SK-N-MC (cell line): ENCODE data around the gene SV2C.

Experiments
- EZH2 ChIP-seq: fragments of 200-600 bp; sonication (generic); IDR thresholded peaks from one replicate; pipeline ENCODE4 v1.6.1; 2017; ENCODE audit warnings: antibody characterized with exemption
- POLR2AphosphoS5 ChIP-seq: IDR thresholded peaks from 2 replicates; pipeline ENCODE4 v1.6.1; 2012; ENCODE audit warnings: mild to moderate bottlenecking, low read depth, low read length, borderline replicate concordance

DNA sequence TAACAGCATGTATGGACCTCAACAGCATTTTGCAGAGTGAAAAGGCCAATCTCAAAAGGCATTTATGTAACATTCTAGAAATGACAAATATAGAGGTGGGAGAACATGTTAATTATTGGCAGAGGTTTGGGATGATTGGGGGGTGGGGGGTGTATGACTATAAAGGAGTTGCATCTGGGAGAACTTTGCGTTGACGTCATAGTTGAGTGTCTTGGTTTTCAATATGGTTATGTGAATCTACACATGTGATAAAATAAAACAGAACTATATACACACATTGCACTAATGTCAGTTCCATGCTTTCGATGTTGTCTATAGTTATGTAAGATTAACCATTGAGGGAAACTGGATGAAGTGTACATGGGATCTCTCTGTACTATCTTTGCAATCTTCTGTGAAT, 139.1 kb downstream of the SV2C start:
- TF ChIP-seq POLR2AphosphoS5 (no peak), EZH2 (no peak)
